Lung (tissue), 12 donors: ENCODE data around the gene LENG8. TPM values are rescaled to one million over a fixed set of nuclear protein-coding genes. Genes with fewer than 3 reads are reported as not detected.

Source experiments
- ATAC-seq: fragments of 200-7000 bp; cut with Tn5 transposase; one replicate; pipeline ENCODE4 v1.9.1; 2020; ENCODE audit warnings: moderate number of reproducible peaks; ENCODE audit not compliant: insufficient read depth, low FRiP score
- DNase-seq, 3 donors: peaks; one replicate each; pipeline ENCODE4 v3.0.0-alpha.2; 2013 to 2017
- H3K27ac ChIP-seq, 2 donors: one replicate each; pipeline ENCODE4 v1.5.1; 2013; ENCODE audit warnings: mild to moderate bottlenecking in 2 of 2, moderate library complexity in 2 of 2, control low read depth in 1 of 2, inconsistent platforms in 1 of 2, low read depth in 1 of 2, low read length in 1 of 2
- H3K27me3 ChIP-seq, 3 donors: one replicate each; pipeline ENCODE4 v1.5.1; 2013; ENCODE audit warnings: low read length in 2 of 3; ENCODE audit not compliant: control insufficient read depth in 3 of 3, insufficient read depth in 3 of 3
- H3K36me3 ChIP-seq, 4 donors: one replicate each; pipeline ENCODE4 v1.5.1; 2013; ENCODE audit warnings: low read length in 4 of 4, mild to moderate bottlenecking in 1 of 4, moderate library complexity in 1 of 4; ENCODE audit not compliant: control insufficient read depth in 4 of 4, insufficient read depth in 4 of 4
- H3K4me1 ChIP-seq, 5 donors: one replicate each; pipeline ENCODE4 v1.5.1; 2013; ENCODE audit warnings: low read length in 5 of 5, mild to moderate bottlenecking in 2 of 5, moderate library complexity in 1 of 5; ENCODE audit not compliant: control insufficient read depth in 5 of 5, insufficient read depth in 5 of 5
- H3K4me3 ChIP-seq: one replicate; pipeline ENCODE4 v1.5.1; 2013; ENCODE audit warnings: mild to moderate bottlenecking, control low read depth, moderate library complexity
- H3K9ac ChIP-seq, 2 donors: one replicate each; pipeline ENCODE4 v1.5.1; 2013; ENCODE audit warnings: low read length in 2 of 2, control low read depth in 1 of 2; ENCODE audit not compliant: insufficient read depth in 1 of 2
- H3K9me3 ChIP-seq, 4 donors: one replicate each; pipeline ENCODE4 v1.5.1; 2013; ENCODE audit warnings: low read length in 3 of 4, mild to moderate bottlenecking in 1 of 4, moderate library complexity in 1 of 4; ENCODE audit not compliant: control insufficient read depth in 4 of 4, insufficient read depth in 3 of 4
- CTCF ChIP-seq: IDR thresholded peaks from 2 replicates; pipeline ENCODE4 v1.5.1; 2012; ENCODE audit warnings: mild to moderate bottlenecking; ENCODE audit errors: control extremely low read depth, extremely low read depth
- WGBS, 2 donors: extraction: QIAGEN DNeasy Blood & Tissue Kit; methylation state at CpG; one replicate each; pipeline ENCODE4 v1.1.7; 2013; 5-methylcytosine and 5-hydroxymethylcytosine counted together
- polyA plus RNA-seq, 2 donors: library from polyadenylated mRNA; stranded (reverse); fragments of 200-250 nt; gene quantifications; one replicate each; pipeline ENCODE4 v1.2.1, GENCODE V29; 2013
- total RNA-seq, 2 donors: library from RNA; depleted of rRNA in 1 of 2; stranded (reverse); fragments of >200 nt in 1 of 2; gene quantifications; one replicate each; pipeline ENCODE4 v1.2.1, GENCODE V29; 2014 to 2021
- donor health status: control.
- donor health status: control.
- donor health status: Bipolar disorder and iron deficiency.
- donor health status: healthy.
- donor health status: DM: yes; HTN: yes; CAD: no.

Gene LENG8
- total and polyA plus RNA-seq, 4 donors, result 75.1 to 199 (median 113) TPM

DNA sequence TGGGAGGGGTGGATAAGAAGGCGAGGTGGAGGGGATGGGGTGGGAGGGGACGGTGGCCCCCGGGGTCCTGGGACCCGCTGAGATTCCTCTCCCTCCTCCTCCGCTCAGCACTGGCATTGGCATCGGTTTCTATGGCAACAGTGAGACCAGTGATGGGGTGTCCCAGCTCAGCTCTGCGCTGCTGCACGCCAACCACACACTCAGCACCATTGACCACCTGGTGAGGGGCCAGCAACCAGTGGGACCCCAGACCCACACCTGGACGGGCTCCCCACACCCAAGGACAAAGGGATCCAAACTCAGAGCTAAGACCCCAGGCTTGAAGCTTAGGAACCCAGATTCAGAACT is 27.9 kb upstream of the LENG8 start:
- no peak for ATAC-seq
- H3K36me3 ChIP-seq, result no peaks in the 10 kb centered on the region
- no peak for TF ChIP-seq CTCF
- 41 to 57% methylated on average over 9 of the region's 9 CpGs for WGBS, 2 donors
- no peak overlapping the region for H3K9ac ChIP-seq
- H3K4me3 ChIP-seq, result no peak overlapping the region
- H3K9me3 ChIP-seq, result peaks cover 0 to 6% (median 0%) of the 10 kb centered on the region in 4 donors
- H3K27ac ChIP-seq, result no peak overlapping the region
- H3K27me3 ChIP-seq, result peaks cover 8 to 16% (median 15%) of the 10 kb centered on the region in 3 donors
- H3K4me1 ChIP-seq, result peaks cover 0 to 17% (median 5%) of the 10 kb centered on the region in 5 donors
- no peak for DNase-seq

GRCh38 chr19:54421521-54421920 is 27.5 kb upstream of the LENG8 start:
- ATAC-seq, result no peak

GRCh38 chr19:54422136-54422535 is 26.9 kb upstream of the LENG8 start:
- no peak for DNase-seq
- Histone ChIP-seq H3K9me3 (peaks cover 0 to 3% (median 0%) of the 10 kb centered on the region in 4 donors), H3K27me3 (peaks cover 6 to 10% (median 8%) of the 10 kb centered on the region in 3 donors), H3K27ac (no peak overlapping the region), H3K36me3 (no peaks in the 10 kb centered on the region), H3K9ac (no peak overlapping the region), H3K4me3 (no peak overlapping the region), H3K4me1 (peaks cover 0 to 15% (median 2%) of the 10 kb centered on the region in 5 donors)
- TF ChIP-seq CTCF, result no peak
- 78 to 79% methylated on average over 20 of the region's 20 CpGs for WGBS, 2 donors
- no peak for ATAC-seq

More at GRCh38 chr19:54421521-54421920, 27.5 kb upstream of the LENG8 start:
- TF ChIP-seq CTCF, result no peak
- Histone ChIP-seq H3K9ac (no peak overlapping the region), H3K9me3 (peaks cover 0 to 6% (median 0%) of the 10 kb centered on the region in 4 donors), H3K4me1 (peaks cover 0 to 17% (median 4%) of the 10 kb centered on the region in 5 donors), H3K27ac (no peak overlapping the region), H3K36me3 (no peaks in the 10 kb centered on the region), H3K27me3 (peaks cover 8 to 15% (median 12%) of the 10 kb centered on the region in 3 donors), H3K4me3 (no peak overlapping the region)
- 79 to 92% methylated on average over 7 of the region's 7 CpGs for WGBS, 2 donors
- no peak for DNase-seq

GRCh38 chr19:54424201-54424600 is 24.8 kb upstream of the LENG8 start:
- H3K27ac ChIP-seq, result no peak overlapping the region
- peaks cover 0 to 6% (median 0%) of the 10 kb centered on the region in 5 donors for H3K4me1 ChIP-seq
- peaks cover 0 to 2% (median 0%) of the 10 kb centered on the region in 4 donors for H3K9me3 ChIP-seq
- no peak for TF ChIP-seq CTCF
- no peak for ATAC-seq
- DNase-seq, result no peak
- 87 to 89% methylated on average over 14 of the region's 14 CpGs for WGBS, 2 donors
- no peaks in the 10 kb centered on the region for H3K36me3 ChIP-seq
- H3K4me3 ChIP-seq, result no peak overlapping the region
- no peak overlapping the region for H3K9ac ChIP-seq
- peaks cover 0 to 4% (median 4%) of the 10 kb centered on the region in 3 donors for H3K27me3 ChIP-seq
